HPDE6-E6E7 (cell line): ENCODE measurements around the gene MUC3A.
"Not testable (repeated sequence)": the region's sequence is repeated elsewhere in the genome, so short reads cannot be mapped to it uniquely, and the experiment has no call there.

Source experiments
- DNase-seq: peaks from one replicate; pipeline ENCODE4 v3.0.0; 2011; ENCODE audit warnings: missing footprints; ENCODE audit errors: extremely low spot score

MUC3A gene

DNA sequence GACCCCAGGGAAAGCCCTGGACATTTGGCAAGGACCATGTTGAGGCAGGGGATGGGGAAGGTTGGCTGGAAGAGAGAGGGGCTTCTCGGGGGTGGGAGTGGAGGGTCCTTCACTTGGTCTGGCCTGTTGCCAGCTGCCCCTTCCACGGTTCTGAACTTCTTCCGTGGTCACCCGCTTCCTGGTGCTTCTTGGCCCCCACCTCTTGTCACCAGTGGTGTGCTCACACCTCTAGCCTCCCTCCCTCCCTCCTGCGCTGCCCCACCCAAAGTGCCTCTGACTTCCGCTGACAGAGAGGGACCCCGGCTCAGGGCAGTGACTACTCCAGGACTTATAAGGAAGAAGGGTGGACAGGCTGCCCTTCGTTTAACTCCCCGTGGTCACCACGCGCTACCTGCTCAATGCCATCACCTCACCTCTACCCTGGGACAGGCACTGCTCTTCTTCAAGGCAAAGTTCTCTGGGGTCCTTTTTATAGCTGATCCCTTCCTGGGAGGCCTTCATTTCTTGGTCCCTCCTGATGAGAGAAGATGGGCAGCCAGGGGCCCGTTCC is 19.8 kb downstream of the MUC3A start, which contains the start of gene MUC12:
Gene MUC12, plus strand, starts transcription at position 500 of the 550 bp plus-strand sequence. CDS start 58 bp downstream, outside the sequence.
- DNase-seq: no peak

DNA sequence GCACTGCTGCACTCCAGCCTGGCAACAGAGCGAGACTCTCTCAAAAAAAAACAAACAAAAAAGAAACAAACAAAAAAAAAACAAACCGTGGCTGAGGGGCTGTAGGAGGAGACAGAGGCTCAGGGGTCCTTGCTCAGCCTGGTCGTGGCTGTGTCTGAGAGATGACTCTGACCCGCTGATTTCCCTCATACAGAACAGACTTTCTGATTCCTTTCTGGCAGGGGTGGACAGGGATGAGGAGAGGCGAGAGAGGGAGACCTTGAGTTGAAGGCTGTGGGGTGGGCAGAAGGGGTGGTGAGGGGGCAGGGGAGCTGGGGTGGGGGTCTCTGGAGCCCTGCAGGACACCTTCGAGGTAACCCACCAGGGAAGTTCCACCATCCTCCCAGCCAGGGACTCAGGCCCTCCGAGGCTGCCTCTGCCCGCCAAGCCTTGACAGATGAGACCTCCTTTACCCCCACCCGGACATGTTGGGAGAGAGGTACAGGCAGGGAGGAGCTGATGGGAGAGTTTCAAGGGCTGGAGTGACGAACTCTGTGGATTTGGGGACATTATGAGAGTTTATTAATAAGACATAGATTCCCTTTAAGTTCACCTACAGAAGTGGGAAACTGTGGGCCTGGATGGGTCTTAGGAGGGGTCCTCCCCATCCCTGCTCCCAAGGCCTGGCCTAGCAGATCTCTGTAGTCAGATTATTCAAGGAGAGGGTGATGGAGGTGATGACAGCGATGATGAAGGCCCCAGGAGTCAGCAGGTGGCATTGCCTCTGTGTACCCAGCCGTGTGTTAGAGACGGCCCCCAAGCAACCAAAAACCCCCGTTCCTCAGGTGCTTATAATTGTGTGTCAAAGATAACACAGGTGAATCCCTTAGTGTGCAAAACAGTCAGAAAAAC is 22.0 kb downstream of the MUC3A start:
- no peak for DNase-seq

DNA sequence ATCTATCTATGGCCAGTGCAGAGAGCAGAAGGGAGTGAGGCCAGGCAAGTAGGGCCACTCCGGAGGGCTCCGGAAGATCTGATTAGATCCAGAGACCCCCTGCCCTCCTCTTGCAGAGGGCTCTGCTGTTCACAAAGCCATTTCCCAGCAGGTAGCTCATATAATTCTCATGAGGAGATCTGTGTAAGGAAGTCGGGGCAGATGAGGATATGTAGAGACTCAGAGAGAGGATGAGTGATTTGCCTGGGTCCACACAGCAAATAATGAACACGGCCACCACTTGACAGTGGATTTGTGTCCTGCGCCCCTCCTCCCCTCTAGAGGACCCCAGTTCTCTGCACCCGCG is 22.6 kb downstream of the MUC3A start:
- DNase-seq: no peak

DNA sequence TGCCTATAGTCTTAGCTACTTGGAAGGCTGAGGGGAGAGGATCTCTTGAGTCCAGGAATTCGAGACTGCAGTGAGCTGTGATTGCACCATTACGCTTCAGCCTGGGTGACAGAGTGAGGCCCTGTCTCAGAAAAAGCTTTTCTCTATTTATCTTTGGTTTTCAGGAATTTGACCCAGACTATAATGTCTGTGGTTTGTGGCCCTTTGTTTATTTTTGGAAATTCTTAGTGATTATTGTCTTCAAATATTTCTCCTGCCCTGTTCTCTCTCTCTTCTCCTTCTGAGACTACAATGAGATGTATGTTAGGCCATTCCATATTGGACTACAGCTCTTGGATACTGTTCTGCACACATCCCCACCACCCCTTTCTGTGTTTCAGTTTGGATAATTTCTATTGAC is 24.7 kb downstream of the MUC3A start:
- DNase-seq: no peak

DNA sequence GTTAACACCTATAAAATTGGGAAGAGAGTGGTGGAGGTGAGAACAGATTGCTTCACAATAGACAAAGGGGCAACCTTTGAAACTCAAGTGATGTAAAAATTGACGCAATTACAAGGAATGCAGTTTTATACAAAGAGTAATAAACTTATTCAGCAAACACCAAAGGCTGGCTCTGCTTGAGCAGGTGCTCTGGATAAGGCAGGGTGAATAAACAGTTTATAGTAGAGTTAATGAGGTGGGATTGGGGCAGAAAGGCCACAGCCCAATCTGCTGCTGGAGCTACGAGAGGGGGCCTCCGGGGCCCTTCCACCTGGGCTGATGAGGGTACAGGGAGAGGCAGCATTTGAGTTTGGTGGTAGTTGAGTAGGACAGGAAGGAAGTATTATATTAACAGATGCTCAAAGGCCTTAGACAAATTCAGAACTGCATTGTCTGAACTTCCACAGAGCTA is 26.1 kb downstream of the MUC3A start:
- DNase-seq: no peak

DNA sequence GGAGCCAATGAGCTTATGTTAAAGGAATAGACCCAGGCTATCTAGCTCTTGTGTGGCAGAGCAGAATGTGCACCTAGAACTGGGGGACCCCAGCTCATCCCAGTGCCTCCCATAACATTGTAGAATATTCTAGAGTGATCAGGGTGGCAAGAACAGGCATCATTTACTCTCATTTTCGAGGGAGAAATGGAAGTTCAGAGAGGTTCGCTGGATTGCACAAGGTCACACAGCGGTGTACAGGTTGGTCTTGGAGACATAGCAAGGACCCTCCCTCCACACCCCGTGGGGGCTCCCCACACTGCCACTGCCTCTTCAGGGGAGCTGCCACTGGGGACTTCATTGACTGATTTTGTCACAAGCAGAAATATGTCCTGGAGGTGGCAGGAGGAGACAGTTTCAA is 29.0 kb downstream of the MUC3A start:
- no peak for DNase-seq

DNA sequence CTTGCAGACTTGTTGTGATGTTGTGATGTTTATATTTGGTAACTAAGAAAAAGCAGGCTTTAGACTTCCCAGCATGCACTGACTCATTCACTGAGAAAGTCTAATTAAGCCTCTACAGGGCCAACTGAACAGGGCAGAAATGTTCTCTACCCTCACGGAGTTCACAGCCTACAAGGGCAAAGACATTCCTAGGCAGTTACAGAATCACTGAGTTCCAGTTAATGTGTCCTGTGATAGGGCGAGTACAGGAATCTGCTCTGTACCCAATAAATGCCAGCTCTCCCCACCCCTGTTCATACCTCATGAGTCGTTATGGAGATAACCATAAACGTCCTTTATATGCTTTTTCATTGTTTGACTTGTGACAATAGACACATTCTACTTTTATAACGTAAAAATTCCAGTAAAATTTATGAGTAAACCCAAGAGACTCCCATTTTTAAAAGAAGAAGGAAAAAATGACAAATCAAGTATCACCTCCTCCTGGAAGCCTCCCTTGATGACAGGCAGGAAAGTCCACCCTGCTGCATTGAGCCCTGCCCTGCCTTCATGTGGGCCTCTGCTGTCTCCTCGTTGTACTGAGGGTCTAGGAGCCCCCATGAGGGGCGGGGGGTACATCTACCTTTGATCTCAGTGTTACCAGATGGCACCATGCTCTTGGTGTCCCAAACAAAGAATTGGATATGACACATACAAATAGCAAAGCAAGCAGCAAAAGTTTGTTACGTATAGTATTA is 34.3 kb downstream of the MUC3A start:
- no peak for DNase-seq

DNA sequence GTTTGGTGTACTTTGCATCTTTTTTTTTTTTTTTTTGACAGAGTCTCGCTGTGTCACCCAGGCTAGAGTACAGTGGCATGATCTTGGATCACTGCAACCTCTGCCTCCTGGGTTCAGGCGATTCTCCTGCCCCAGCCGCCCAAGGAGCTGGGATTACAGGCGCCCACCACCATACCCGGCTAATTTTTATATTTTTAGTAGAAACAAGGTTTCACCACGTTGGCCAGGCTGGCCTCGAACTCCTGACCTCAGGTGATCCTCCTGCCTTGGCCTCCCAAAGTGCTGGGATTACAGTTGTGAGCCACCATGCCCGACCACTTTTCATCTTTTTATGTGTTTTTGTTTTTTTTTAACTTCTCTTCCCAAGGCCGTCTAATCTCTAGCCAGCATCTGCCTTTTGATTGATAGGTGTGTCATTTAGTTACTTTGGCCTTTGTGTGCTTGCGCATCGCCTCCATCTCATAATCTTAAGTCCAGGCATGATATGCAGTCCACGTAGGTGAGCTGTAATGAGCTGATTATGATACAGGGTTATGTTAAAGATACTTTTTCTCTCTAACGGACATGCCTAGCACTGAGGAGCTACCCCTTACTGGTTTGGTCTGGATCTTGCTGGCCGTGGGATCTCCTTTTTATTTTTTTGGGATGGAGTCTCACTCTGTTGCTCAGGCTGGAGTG is 35.0 kb downstream of the MUC3A start:
- not testable (repeated sequence) for DNase-seq

DNA sequence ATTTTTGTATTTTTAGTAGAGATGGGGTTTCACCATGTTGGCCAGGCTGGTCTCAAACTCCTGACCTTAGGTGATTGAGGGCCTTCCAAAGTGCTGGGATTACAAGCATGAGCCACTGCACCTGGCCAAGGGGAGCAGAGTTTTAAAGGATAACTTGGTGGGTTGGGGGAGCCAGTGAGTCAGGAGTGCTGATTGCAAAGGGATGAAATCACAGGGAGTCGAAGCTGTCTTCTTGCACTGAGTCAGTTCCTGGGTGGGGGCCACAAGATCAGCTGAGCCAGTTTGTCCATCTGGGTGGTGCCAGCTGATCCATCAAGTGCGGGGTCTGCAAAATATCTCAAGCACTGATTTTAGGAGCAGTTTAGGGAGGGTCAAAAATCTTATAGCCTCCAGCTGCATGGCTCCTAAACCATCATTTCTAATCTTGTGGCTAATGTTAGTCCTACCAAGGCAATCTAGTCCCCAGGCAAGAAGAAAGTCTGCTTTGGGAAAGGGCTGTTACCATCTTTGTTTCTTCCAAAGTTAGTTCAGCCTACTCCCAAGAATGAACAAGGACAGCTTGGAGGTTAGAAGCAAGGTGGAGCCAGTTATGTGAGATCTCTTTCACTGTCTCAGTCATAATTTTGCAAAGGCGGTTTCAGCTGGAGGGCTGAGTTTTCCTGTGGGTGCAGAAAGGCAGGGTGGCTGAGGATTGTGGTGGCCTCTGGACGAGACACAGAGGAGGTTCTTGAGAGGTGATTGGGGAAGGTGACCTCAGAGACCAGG is 35.9 kb downstream of the MUC3A start:
- DNase-seq: not testable (repeated sequence)

DNA sequence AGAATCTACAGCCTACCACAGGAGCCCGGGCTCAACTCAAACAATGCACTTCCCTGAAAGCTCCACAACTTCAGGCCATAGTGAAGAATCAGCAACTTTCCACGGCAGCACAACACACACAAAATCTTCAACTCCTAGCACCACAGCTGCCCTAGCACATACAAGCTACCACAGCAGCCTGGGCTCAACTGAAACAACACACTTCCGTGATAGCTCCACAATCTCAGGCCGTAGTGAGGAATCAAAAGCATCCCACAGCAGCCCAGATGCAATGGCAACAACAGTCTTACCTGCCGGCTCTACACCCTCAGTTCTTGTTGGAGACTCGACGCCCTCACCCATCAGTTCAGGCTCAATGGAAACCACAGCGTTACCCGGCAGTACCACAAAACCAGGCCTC is 42.3 kb downstream of the MUC3A start:
- no peak for DNase-seq

DNA sequence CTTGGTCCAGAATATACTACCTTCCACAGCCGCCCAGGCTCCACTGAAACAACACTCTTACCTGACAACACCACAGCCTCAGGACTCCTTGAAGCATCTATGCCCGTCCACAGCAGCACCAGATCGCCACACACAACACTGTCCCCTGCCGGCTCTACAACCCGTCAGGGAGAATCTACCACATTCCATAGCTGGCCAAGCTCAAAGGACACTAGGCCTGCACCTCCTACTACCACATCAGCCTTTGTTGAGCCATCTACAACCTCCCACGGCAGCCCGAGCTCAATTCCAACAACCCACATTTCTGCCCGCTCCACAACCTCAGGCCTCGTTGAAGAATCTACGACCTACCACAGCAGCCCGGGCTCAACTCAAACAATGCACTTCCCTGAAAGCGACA is 42.9 kb downstream of the MUC3A start:
- DNase-seq: not testable (repeated sequence)

DNA sequence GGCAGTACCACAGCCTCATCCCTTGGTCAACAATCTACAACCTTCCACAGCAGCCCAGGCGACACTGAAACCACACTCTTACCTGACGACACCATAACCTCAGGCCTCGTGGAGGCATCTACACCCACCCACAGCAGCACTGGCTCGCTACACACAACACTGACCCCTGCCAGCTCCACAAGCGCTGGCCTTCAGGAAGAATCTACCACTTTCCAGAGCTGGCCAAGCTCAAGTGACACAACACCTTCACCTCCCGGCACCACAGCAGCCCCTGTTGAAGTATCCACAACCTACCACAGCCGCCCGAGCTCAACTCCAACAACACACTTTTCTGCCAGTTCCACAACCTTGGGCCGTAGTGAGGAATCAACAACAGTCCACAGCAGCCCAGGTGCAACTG is 45.3 kb downstream of the MUC3A start:
- DNase-seq: not testable (repeated sequence)

DNA sequence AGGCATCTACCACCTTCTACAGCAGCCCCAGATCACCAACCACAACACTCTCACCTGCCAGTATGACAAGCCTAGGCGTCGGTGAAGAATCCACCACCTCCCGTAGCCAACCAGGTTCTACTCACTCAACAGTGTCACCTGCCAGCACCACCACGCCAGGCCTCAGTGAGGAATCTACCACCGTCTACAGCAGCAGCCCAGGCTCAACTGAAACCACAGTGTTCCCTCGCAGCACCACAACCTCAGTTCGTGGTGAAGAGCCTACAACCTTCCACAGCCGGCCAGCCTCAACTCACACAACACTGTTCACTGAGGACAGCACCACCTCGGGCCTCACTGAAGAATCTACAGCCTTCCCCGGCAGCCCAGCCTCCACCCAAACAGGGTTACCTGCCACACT is 49.2 kb downstream of the MUC3A start:
- not testable (repeated sequence) for DNase-seq

DNA sequence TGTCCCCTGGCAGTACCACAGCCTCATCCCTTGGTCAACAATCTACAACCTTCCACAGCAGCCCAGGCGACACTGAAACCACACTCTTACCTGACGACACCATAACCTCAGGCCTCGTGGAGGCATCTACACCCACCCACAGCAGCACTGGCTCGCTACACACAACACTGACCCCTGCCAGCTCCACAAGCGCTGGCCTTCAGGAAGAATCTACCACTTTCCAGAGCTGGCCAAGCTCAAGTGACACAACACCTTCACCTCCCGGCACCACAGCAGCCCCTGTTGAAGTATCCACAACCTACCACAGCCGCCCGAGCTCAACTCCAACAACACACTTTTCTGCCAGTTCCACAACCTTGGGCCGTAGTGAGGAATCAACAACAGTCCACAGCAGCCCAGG is 50.0 kb downstream of the MUC3A start:
- not testable (repeated sequence) for DNase-seq

DNA sequence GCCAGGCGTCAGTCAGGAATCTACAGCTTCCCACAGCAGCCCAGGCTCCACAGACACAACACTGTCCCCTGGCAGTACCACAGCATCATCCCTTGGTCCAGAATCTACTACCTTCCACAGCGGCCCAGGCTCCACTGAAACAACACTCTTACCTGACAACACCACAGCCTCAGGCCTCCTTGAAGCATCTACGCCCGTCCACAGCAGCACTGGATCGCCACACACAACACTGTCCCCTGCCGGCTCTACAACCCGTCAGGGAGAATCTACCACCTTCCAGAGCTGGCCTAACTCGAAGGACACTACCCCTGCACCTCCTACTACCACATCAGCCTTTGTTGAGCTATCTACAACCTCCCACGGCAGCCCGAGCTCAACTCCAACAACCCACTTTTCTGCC is 50.7 kb downstream of the MUC3A start:
- not testable (repeated sequence) for DNase-seq

DNA sequence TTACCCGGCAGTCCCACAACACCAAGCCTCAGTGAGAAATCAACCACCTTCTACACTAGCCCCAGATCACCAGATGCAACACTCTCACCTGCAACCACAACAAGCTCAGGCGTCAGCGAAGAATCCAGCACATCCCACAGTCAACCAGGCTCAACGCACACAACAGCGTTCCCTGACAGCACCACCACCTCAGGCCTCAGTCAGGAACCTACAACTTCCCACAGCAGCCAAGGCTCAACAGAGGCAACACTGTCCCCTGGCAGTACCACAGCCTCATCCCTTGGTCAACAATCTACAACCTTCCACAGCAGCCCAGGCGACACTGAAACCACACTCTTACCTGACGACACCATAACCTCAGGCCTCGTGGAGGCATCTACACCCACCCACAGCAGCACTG is 53.0 kb downstream of the MUC3A start:
- DNase-seq: not testable (repeated sequence)

DNA sequence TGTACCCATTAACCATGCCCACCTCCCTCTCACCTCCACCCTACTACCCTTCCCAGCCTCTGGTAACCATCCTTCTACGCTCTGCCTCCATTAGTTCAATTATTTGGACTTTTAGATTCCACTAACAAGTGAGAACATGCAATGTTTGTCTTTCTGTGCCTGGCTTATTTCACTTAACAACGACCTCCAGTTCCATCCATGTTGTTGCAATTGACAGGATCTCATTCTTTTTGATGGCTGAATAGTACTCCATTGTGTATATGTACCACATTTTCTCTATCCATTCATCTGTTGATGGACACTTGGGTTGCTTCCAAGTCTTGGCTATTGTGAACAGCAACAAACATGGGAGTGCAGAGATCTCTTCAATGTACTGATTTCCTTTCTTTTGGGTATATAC is 58.0 kb downstream of the MUC3A start:
- DNase-seq: not testable (repeated sequence)

DNA sequence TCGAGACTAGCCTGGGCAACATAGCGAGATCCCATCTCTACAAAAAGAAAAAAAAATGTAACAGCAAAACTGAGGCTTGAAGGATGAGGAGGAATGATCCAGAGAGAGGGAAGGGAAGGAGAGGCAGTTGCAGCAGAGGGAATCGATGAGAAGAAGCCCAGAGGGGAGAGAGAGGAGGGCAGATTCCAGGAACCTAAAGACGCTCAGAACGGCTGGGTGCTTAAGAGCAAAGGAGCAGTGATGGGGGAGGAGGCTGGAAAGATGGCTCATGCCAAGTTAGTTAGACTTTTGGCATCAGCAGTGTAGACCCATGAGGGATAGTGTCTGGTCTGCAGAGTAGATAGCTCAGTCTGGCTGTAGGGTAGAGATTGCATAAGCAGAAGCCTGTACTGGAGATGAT is 60.3 kb downstream of the MUC3A start:
- no peak for DNase-seq

DNA sequence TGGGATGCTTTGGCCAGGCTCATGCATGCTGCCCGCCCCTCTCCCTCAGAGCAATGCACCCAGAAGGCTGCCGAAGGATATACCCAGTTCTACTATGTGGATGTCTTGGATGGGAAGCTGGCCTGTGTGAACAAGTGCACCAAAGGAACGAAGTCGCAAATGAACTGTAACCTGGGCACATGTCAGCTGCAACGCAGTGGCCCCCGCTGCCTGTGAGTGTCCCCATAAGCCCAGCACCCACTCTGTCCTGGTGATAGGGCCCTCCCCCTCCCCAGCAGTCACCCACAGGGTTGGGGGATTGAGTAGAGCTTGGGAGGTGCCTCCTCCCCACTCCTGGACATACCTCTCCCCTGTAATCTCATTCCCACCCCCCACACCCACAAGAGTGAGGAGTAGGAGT is 63.6 kb downstream of the MUC3A start:
- DNase-seq: no peak

DNA sequence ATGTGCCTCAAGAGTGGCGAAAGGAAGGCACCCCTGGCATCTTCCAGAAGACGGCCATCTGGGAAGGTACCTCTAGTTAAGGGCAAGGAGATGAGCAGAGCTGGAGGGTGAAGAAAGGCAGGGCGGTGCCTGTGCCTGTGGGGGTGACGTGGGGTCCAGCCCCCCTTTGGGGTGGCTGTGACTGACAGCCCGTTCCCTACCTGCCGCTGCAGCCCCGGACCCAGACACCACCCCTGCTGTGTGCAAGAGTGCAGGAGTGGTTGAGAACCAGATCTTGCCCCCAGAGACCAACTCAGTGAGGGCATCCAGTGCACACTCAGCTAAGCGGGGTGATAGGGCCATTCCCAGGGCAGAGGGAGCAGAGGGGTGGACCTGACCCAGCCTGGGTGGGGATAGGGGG is 66.3 kb downstream of the MUC3A start:
- DNase-seq: no peak

DNA sequence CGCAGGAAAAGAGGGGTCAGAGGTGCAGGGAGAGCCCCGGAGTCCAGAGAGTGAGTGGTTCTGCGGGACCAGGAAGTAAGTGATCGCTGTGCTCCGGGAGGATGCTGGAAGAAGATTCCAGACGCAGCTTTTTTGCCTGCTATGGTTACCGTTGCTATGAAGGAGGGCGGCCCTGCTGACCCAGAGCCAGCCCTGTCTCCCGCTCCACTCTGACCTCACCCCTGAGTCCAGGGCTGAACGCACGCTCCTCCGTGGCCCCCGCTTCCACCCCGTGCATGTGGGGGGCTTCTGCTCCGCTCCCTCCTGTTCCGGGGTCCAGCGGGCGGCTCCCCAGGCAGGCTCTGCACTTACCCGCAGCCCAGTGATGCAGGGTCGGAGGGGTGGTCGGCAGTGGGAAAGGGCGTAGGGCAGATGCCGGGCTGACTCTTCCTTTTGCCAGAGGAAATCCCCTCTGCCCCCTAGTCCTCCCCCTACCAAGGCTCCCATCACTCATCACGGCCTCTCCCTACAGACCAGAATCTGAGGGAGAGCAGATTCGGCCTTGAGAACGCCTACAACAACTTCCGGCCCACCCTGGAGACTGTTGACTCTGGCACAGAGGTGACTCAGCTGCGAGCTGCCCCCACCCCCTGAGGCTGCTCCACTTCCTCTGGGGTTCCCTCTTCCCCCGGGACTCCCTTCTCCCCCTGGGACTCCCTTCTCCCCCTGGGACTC is 67.9 kb downstream of the MUC3A start:
- DNase-seq: peak; percentile 88
